Measurements from ENCODE around the gene FCGR3B.
"Not testable (repeated sequence)": the region's sequence is repeated elsewhere in the genome, so short reads cannot be mapped to it uniquely, and the experiment has no call there.

Gene FCGR3B

GRCh38 chr1:161631076-161631475 is at the start of gene FCGR3B:
FCGR3B (minus strand) TSS chr1:161631176; CDS start chr1:161631094, 82 bp downstream.
- DNase-seq (ENCODE audit: low read depth), result no peak

- DNase-seq (ENCODE audit: low read depth), result no peak
Measured at GRCh38 chr1:161678500-161678899, 47.5 kb upstream of the FCGR3B start.

- DNase-seq (ENCODE audit: low read depth), result no peak
Measured at GRCh38 chr1:161676958-161677689, 46.1 kb upstream of the FCGR3B start.

- DNase-seq (ENCODE audit: low read depth), result no peak
Measured at GRCh38 chr1:161676441-161676840, 45.5 kb upstream of the FCGR3B start.

- not testable (repeated sequence) for DNase-seq (ENCODE audit: low read depth)
Measured at GRCh38 chr1:161674908-161675307, 43.9 kb upstream of the FCGR3B start.

GRCh38 chr1:161674447-161674846 is 43.5 kb upstream of the FCGR3B start:
- not testable (repeated sequence) for DNase-seq (ENCODE audit: low read depth)

- DNase-seq (ENCODE audit: low read depth), result not testable (repeated sequence)
Measured at GRCh38 chr1:161673437-161673836, 42.5 kb upstream of the FCGR3B start.

GRCh38 chr1:161671045-161672020 is 40.4 kb upstream of the FCGR3B start:
- not testable (repeated sequence) for DNase-seq (ENCODE audit: low read depth)

GRCh38 chr1:161664689-161665088 is 33.7 kb upstream of the FCGR3B start:
- DNase-seq (ENCODE audit: low read depth), result not testable (repeated sequence)

GRCh38 chr1:161663569-161663968 is 32.6 kb upstream of the FCGR3B start:
- not testable (repeated sequence) for DNase-seq (ENCODE audit: low read depth)

GRCh38 chr1:161662684-161663339 is 31.8 kb upstream of the FCGR3B start, which contains the start of gene FCGR2B:
FCGR2B (plus strand) TSS chr1:161663143; CDS start chr1:161663242, 99 bp downstream.
- not testable (repeated sequence) for DNase-seq (ENCODE audit: low read depth)

GRCh38 chr1:161661660-161662311 is 30.8 kb upstream of the FCGR3B start:
- DNase-seq (ENCODE audit: low read depth), result not testable (repeated sequence)

GRCh38 chr1:161658524-161658923 is 27.5 kb upstream of the FCGR3B start:
- not testable (repeated sequence) for DNase-seq (ENCODE audit: low read depth)

- DNase-seq (ENCODE audit: low read depth), result not testable (repeated sequence)
Measured at GRCh38 chr1:161653971-161654370, 23.0 kb upstream of the FCGR3B start.

GRCh38 chr1:161653541-161653940 is 22.6 kb upstream of the FCGR3B start:
- not testable (repeated sequence) for DNase-seq (ENCODE audit: low read depth)

GRCh38 chr1:161647507-161648360 is 16.8 kb upstream of the FCGR3B start:
- DNase-seq (ENCODE audit: low read depth), result not testable (repeated sequence)

- DNase-seq (ENCODE audit: low read depth), result not testable (repeated sequence)
Measured at GRCh38 chr1:161644855-161645254, 13.9 kb upstream of the FCGR3B start.

- not testable (repeated sequence) for DNase-seq (ENCODE audit: low read depth)
Measured at GRCh38 chr1:161643481-161644208, 12.7 kb upstream of the FCGR3B start.

- DNase-seq (ENCODE audit: low read depth), result not testable (repeated sequence)
Measured at GRCh38 chr1:161642697-161643096, 11.7 kb upstream of the FCGR3B start.

- not testable (repeated sequence) for DNase-seq (ENCODE audit: low read depth)
Measured at GRCh38 chr1:161639203-161639602, 8.2 kb upstream of the FCGR3B start.
